Measurements from ENCODE around the gene FADS3. TPM values are rescaled to one million over a fixed set of nuclear protein-coding genes. Genes with fewer than 3 reads are reported as not detected.

Gene FADS3
- total and polyA plus RNA-seq, 9 of the 15 experiments (the other 6 are each of a cell fraction or from before 2014, with no cell fraction given): 0.97 to 148 (median 92.7) TPM

DNA sequence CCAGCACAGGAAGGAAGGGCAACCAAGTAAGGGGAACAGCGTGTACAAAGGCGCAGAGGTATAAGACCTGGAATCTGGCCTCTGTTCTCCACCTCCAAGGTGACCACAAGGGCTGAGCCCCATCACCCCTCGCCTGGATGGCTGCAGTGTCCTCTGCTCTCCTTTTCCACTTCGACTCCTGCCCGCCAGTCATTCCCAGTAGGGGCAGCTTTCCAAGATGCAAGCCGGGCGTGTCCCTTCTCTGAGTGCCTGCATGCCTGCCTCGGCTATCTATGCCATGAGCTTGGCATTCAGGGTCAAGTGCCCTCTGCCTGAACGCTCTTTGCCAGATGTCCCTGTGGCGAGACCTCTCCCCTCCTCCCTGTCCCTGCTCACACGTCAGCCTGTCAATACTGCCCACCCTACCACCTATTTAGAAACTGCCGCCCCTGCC is 17.0 kb downstream of the FADS3 start:
- Histone ChIP-seq H2AFZ (ENCODE audit: low read depth, low read length) (no peak overlapping the region), H3K4me1 (replicated peaks in 1 of 2; ENCODE audit: control insufficient read depth in 2 of 2, insufficient read depth in 2 of 2, low read length in 2 of 2) (peaks cover 21 to 74% of the 10 kb centered on the region in 2 experiments), H3K9me3 (replicated peaks; ENCODE audit: control insufficient read depth, insufficient read depth, low read depth, low read length) (no peaks in the 10 kb centered on the region), H3K27ac (ENCODE audit: extremely low read depth, low read depth, low read length) (no peak overlapping the region), H3K79me2 (ENCODE audit: control insufficient read depth, insufficient read depth, low read length) (no peaks in the 10 kb centered on the region), H3K4me2 (ENCODE audit: insufficient read depth, low read length) (no peak overlapping the region), H3K27me3 (ENCODE audit: control insufficient read depth in 2 of 2, insufficient read depth in 2 of 2, low read length in 2 of 2) (no peaks in the 10 kb centered on the region), H3K36me3 (ENCODE audit: control insufficient read depth, insufficient read depth, low read length) (peaks cover 20% of the 10 kb centered on the region; the same call in 2 of the 3 replicates), H4K20me1 (replicated peaks; ENCODE audit: control insufficient read depth, insufficient read depth, low read length) (no peaks in the 10 kb centered on the region), H3K9me1 (ENCODE audit: control insufficient read depth, insufficient read depth, low read length) (no peaks in the 10 kb centered on the region), H3K9ac (ENCODE audit: insufficient read depth in 1 of 2, low read depth in 2 of 2, low read length in 2 of 2) (peak overlapping the region in 1 of 2 experiments; percentile 12; a peak in 1 of 4 replicates), H3K4me3 (no peak overlapping the region)
- no TSS peak for BruUV-seq (replicated peaks)
- ATAC-seq (no peak), FAIRE-seq (no peak), DNase-seq (ENCODE audit: extremely low read depth in 1 of 4, low spot score in 3 of 4) (no peak)
- intact Hi-C loops (cut with micrococcal nuclease): no loop called here
- CTCF ChIA-PET (ENCODE audit: low intra/inter-chr PET ratio): no interaction called here
- TF ChIP-seq PHF8 (IDR thresholded peaks at IDR 0.05; ENCODE audit: borderline replicate concordance, low read length) (no peak), PTTG1 (tag; IDR thresholded peaks at IDR 0.05; ENCODE audit: low read depth) (no peak), PRPF4 (IDR thresholded peaks at IDR 0.05; ENCODE audit: insufficient read depth, low read depth, low read length, poor library complexity, severe bottlenecking) (no peak), TCF3 (CRISPR knock-in tag; IDR thresholded peaks at IDR 0.05) (no peak)
- TF ChIP-seq, protein P1, sequence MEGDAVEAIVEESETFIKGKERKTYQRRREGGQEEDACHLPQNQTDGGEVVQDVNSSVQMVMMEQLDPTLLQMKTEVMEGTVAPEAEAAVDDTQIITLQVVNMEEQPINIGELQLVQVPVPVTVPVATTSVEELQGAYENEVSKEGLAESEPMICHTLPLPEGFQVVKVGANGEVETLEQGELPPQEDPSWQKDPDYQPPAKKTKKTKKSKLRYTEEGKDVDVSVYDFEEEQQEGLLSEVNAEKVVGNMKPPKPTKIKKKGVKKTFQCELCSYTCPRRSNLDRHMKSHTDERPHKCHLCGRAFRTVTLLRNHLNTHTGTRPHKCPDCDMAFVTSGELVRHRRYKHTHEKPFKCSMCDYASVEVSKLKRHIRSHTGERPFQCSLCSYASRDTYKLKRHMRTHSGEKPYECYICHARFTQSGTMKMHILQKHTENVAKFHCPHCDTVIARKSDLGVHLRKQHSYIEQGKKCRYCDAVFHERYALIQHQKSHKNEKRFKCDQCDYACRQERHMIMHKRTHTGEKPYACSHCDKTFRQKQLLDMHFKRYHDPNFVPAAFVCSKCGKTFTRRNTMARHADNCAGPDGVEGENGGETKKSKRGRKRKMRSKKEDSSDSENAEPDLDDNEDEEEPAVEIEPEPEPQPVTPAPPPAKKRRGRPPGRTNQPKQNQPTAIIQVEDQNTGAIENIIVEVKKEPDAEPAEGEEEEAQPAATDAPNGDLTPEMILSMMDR (IDR thresholded peaks at IDR 0.05 in 2 of 3, conservative IDR thresholded peaks at IDR 0.05 in 1 of 3; ENCODE audit: insufficient read depth in 2 of 3, low read depth in 1 of 3, low read length in 3 of 3): 0 out of 6 replicates have a peak, but pooled peaks of 1 of the 3 experiments have one; percentile 3
- WGBS (ENCODE audit: insufficient coverage, low coverage, missing lambda C conversion rate): 94% methylated on average over 9 of the region's 12 CpGs
- POLR2A ChIA-PET: interaction anchor here (0.5 to 1.6 kb wide), 3 partner anchors 74 to 94 kb away, joined by 3 to 9 read pairs (median 4); partner anchors contain the start of gene BEST1
- in situ Hi-C loops (cut with MboI): no loop called here

All from K562 (cell line).